Neural cell (in vitro differentiated cells): Measurements from ENCODE around the gene NAT9.

Experiments
- EP300 ChIP-seq: fragments of 450-650 bp; conservative IDR thresholded peaks from 2 replicates; pipeline ENCODE4 v1.6.1; 2014; ENCODE audit warnings: antibody characterized with exemption, mild to moderate bottlenecking, moderate library complexity; ENCODE audit not compliant: poor library complexity, severe bottlenecking
- EZH2 ChIP-seq: fragments of 200-600, 300-800 bp; shearing (Covaris generic), sonication (generic); IDR thresholded peaks from 2 replicates; pipeline ENCODE4 v1.6.1; 2014; ENCODE audit warnings: antibody characterized with exemption, low read length, borderline replicate concordance, mild to moderate bottlenecking; ENCODE audit not compliant: insufficient read depth, poor library complexity, severe bottlenecking
- POLR2AphosphoS5 ChIP-seq: IDR thresholded peaks from 2 replicates; pipeline ENCODE4 v1.6.1; 2012
- TAF1 ChIP-seq: IDR thresholded peaks from 2 replicates; pipeline ENCODE4 v1.6.1; 2012; ENCODE audit warnings: low read depth
- TF ChIP-seq, protein P1 (sequence below): fragments of 450-650 bp; IDR thresholded peaks from 2 replicates; pipeline ENCODE4 v1.5.1; 2014; ENCODE audit warnings: antibody characterized with exemption, mild to moderate bottlenecking, moderate library complexity; ENCODE audit not compliant: poor library complexity, severe bottlenecking
- TF ChIP-seq, protein P2 (sequence below): IDR thresholded peaks from 2 replicates; pipeline ENCODE4 v1.6.1; 2012; ENCODE audit warnings: borderline replicate concordance

- TF ChIP-seq, protein P1, sequence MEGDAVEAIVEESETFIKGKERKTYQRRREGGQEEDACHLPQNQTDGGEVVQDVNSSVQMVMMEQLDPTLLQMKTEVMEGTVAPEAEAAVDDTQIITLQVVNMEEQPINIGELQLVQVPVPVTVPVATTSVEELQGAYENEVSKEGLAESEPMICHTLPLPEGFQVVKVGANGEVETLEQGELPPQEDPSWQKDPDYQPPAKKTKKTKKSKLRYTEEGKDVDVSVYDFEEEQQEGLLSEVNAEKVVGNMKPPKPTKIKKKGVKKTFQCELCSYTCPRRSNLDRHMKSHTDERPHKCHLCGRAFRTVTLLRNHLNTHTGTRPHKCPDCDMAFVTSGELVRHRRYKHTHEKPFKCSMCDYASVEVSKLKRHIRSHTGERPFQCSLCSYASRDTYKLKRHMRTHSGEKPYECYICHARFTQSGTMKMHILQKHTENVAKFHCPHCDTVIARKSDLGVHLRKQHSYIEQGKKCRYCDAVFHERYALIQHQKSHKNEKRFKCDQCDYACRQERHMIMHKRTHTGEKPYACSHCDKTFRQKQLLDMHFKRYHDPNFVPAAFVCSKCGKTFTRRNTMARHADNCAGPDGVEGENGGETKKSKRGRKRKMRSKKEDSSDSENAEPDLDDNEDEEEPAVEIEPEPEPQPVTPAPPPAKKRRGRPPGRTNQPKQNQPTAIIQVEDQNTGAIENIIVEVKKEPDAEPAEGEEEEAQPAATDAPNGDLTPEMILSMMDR, result no peak
- TF ChIP-seq TAF1 (no peak), POLR2AphosphoS5 (no peak), EZH2 (no peak), EP300 (no peak)
- TF ChIP-seq, protein P2, sequence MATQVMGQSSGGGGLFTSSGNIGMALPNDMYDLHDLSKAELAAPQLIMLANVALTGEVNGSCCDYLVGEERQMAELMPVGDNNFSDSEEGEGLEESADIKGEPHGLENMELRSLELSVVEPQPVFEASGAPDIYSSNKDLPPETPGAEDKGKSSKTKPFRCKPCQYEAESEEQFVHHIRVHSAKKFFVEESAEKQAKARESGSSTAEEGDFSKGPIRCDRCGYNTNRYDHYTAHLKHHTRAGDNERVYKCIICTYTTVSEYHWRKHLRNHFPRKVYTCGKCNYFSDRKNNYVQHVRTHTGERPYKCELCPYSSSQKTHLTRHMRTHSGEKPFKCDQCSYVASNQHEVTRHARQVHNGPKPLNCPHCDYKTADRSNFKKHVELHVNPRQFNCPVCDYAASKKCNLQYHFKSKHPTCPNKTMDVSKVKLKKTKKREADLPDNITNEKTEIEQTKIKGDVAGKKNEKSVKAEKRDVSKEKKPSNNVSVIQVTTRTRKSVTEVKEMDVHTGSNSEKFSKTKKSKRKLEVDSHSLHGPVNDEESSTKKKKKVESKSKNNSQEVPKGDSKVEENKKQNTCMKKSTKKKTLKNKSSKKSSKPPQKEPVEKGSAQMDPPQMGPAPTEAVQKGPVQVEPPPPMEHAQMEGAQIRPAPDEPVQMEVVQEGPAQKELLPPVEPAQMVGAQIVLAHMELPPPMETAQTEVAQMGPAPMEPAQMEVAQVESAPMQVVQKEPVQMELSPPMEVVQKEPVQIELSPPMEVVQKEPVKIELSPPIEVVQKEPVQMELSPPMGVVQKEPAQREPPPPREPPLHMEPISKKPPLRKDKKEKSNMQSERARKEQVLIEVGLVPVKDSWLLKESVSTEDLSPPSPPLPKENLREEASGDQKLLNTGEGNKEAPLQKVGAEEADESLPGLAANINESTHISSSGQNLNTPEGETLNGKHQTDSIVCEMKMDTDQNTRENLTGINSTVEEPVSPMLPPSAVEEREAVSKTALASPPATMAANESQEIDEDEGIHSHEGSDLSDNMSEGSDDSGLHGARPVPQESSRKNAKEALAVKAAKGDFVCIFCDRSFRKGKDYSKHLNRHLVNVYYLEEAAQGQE, result no peak
Observed at GRCh38 chr17:74785096-74785980, 9.2 kb upstream of the NAT9 start.
